Measurements from ENCODE around the gene DNAJC6. TPM values are rescaled to one million over a fixed set of nuclear protein-coding genes. Genes with fewer than 3 reads are reported as not detected.

Gene DNAJC6
- total RNA-seq, 3 donors from 2014 or later (not counting 1 experiment from before 2014, with no cell fraction given): 0.77 to 1.2 (median 0.89) TPM

DNA sequence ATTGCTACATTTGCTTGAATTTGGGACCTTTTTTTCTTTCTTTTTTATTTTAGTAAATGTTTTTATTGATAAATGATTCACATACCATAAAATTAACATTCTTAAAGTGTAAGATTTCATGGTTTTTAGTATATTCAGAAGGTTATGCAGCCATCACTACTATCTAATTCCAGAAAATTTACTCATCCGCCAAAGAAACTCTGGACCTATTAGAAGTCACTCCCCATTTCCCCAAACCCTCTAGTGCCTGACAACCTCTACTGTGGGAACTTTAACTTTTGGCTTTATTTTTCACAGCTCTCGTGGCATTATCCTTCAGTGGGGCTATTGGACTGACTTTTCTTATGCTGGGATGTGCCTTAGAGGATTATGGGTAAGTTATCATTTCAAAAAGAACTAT is 115.7 kb downstream of the DNAJC6 start:
- H3K9me3 ChIP-seq (ENCODE audit: control insufficient read depth, insufficient read depth, low read length): no peaks in the 10 kb centered on the region
- Mint-ChIP-seq H3K9me3 (no peaks in the 10 kb centered on the region), H3K4me3 (no peak overlapping the region)

DNA sequence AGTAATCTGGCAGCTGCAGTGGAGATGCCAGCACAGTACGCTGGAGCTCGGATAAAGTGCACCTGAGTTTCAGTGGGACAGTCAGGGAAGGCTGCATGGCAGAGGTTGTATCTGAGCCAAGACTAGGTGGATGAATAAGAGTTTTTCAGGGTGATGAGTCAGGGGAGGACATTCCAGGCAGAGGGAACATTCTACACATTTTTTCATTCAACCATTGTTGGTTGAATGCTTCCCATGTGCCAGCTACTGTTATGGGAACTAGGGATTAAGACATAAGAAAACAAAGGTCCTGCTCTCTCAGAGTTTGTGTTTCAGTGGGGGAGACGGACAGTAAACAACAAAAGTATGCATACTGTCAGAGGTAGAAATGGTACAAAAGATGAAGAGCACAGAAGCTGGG is 116.4 kb downstream of the DNAJC6 start:
- Histone ChIP-seq H3K9me3 (ENCODE audit: control insufficient read depth, insufficient read depth, low read length) (no peaks in the 10 kb centered on the region), H3K36me3 (ENCODE audit: control insufficient read depth, insufficient read depth, low read length) (peaks cover 29% of the 10 kb centered on the region), H3K27me3 (ENCODE audit: control insufficient read depth, insufficient read depth, low read length) (no peaks in the 10 kb centered on the region), H3K4me1 (ENCODE audit: control insufficient read depth, insufficient read depth, low read length) (peaks cover 6% of the 10 kb centered on the region), H3K27ac (ENCODE audit: low read length) (no peak overlapping the region), H3K4me3 (ENCODE audit: low read length) (no peak overlapping the region)
- TF ChIP-seq CTCF (IDR thresholded peaks at IDR 0.05): no peak
- Mint-ChIP-seq H3K27me3 (ENCODE audit: low read depth in 2 of 2) (no peaks in the 10 kb centered on the region), H3K27ac (peak overlapping the region in 1 of 2 donors; percentile 6), H3K9me3 (no peaks in the 10 kb centered on the region), H3K36me3 (peaks cover 5% of the 10 kb centered on the region), H3K4me3 (no peak overlapping the region), H3K4me1 (peaks cover 4 to 19% of the 10 kb centered on the region in 2 donors)
- 96% methylated on average over 3 of the region's 3 CpGs for WGBS (ENCODE audit: insufficient coverage)
- ATAC-seq: no peak
- intact Hi-C loops (cut with micrococcal nuclease): no loop called here
- no peak for DNase-seq

More for the DNA sequence above, 115.7 kb downstream of the DNAJC6 start:
- no peak for TF ChIP-seq CTCF (IDR thresholded peaks at IDR 0.05)
- H3K4me1 ChIP-seq (ENCODE audit: control insufficient read depth, insufficient read depth, low read length): peaks cover 7% of the 10 kb centered on the region
- no peak overlapping the region for H3K4me3 ChIP-seq (ENCODE audit: low read length)
- intact Hi-C loops (cut with micrococcal nuclease): no loop called here
- ATAC-seq: no peak
- peaks cover 27% of the 10 kb centered on the region for H3K36me3 ChIP-seq (ENCODE audit: control insufficient read depth, insufficient read depth, low read length)
- no peak for DNase-seq
- H3K36me3 Mint-ChIP-seq: peaks cover 5% of the 10 kb centered on the region
- 100% methylated on average over 1 of the region's 2 CpGs for whole genome bisulfite sequencing (ENCODE audit: insufficient coverage)
- no peaks in the 10 kb centered on the region for H3K27me3 ChIP-seq (ENCODE audit: control insufficient read depth, insufficient read depth, low read length)
- H3K27me3 Mint-ChIP-seq (ENCODE audit: low read depth in 2 of 2): no peaks in the 10 kb centered on the region
- H3K27ac Mint-ChIP-seq: no peak overlapping the region
- H3K27ac ChIP-seq (ENCODE audit: low read length): no peak overlapping the region
- H3K4me1 Mint-ChIP-seq: peaks cover 6 to 18% of the 10 kb centered on the region in 2 donors

DNA sequence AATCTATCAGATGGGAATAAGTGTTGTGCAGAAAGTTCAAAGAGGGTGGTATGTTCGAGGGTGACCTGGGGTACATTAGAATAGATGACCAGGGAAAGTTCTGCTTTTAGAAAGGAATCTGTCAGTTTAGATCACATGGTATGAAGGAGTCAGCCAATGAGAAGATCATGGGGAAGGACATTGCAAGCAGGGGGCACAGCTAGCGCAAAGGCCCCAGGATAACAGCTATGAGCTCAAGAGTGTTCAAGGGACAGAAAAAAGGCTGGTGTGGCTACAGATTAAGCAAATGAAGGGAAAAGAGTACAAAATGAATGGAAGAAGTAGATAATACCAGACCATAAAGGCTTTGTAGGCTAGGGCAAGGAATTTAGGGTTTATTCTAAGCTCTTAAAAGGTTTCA is 119.7 kb downstream of the DNAJC6 start:
- intact Hi-C loops (cut with micrococcal nuclease): no loop called here
- no peak overlapping the region for H3K27ac Mint-ChIP-seq
- TF ChIP-seq CTCF (IDR thresholded peaks at IDR 0.05): no peak

DNA sequence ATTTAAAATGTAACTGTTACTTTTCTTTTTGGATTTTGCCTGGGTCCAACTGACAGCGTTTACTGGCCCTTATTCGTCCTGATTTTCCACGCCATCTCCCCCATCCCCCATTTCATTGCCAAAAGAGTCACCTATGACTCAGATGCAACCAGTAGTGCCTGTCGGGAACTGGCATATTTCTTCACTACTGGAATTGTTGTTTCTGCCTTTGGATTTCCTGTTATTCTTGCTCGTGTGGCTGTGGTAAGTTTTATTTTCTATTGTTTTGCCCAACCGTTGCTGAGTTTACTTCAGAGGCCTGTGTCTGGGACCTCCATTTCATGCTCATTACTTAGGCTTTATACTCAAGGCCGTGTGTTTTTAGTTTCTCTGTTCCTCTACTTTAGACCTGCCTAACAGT is 120.5 kb downstream of the DNAJC6 start:
- ATAC-seq: no peak
- H3K36me3 ChIP-seq (ENCODE audit: control insufficient read depth, insufficient read depth, low read length): peaks cover 44% of the 10 kb centered on the region
- no peak overlapping the region for H3K4me3 ChIP-seq (ENCODE audit: low read length)
- no peaks in the 10 kb centered on the region for H3K4me1 ChIP-seq (ENCODE audit: control insufficient read depth, insufficient read depth, low read length)
- Mint-ChIP-seq H3K4me3 (no peak overlapping the region), H3K27me3 (ENCODE audit: low read depth in 2 of 2) (no peaks in the 10 kb centered on the region), H3K4me1 (peaks cover 0 to 13% of the 10 kb centered on the region in 2 donors), H3K36me3 (peaks cover 5% of the 10 kb centered on the region), H3K27ac (no peak overlapping the region), H3K9me3 (no peaks in the 10 kb centered on the region)
- no peak for DNase-seq
- H3K9me3 ChIP-seq (ENCODE audit: control insufficient read depth, insufficient read depth, low read length): no peaks in the 10 kb centered on the region
- intact Hi-C loops (cut with micrococcal nuclease): no loop called here
- no peaks in the 10 kb centered on the region for H3K27me3 ChIP-seq (ENCODE audit: control insufficient read depth, insufficient read depth, low read length)
- WGBS (ENCODE audit: insufficient coverage): 70% methylated on average over 7 of the region's 7 CpGs
- TF ChIP-seq CTCF (IDR thresholded peaks at IDR 0.05): no peak
- H3K27ac ChIP-seq (ENCODE audit: low read length): no peak overlapping the region

More for the DNA sequence above, 119.7 kb downstream of the DNAJC6 start:
- Mint-ChIP-seq H3K36me3 (peaks cover 5% of the 10 kb centered on the region), H3K9me3 (no peaks in the 10 kb centered on the region), H3K27me3 (ENCODE audit: low read depth in 2 of 2) (no peaks in the 10 kb centered on the region), H3K4me1 (peaks cover 1 to 15% of the 10 kb centered on the region in 2 donors), H3K4me3 (no peak overlapping the region)
- Histone ChIP-seq H3K27me3 (ENCODE audit: control insufficient read depth, insufficient read depth, low read length) (no peaks in the 10 kb centered on the region), H3K4me1 (ENCODE audit: control insufficient read depth, insufficient read depth, low read length) (no peaks in the 10 kb centered on the region), H3K27ac (ENCODE audit: low read length) (no peak overlapping the region), H3K36me3 (ENCODE audit: control insufficient read depth, insufficient read depth, low read length) (peaks cover 39% of the 10 kb centered on the region), H3K9me3 (ENCODE audit: control insufficient read depth, insufficient read depth, low read length) (no peaks in the 10 kb centered on the region), H3K4me3 (ENCODE audit: low read length) (no peak overlapping the region)
- no peak for ATAC-seq
- DNase-seq: no peak
- WGBS (ENCODE audit: insufficient coverage): 100% methylated on average over 2 of the region's 2 CpGs

Data from natural killer cell (primary cell).